GM12892 (cell line): ENCODE results near the gene ARPC4.

Experiments used
- POLR2A ChIP-seq: IDR thresholded peaks from 2 replicates; pipeline ENCODE4 v1.6.1; 2011; ENCODE audit warnings: low read depth, low read length, control low read depth
- POLR2AphosphoS5 ChIP-seq: IDR thresholded peaks from 2 replicates; pipeline ENCODE4 v1.6.1; 2011; ENCODE audit warnings: low read depth, low read length, control low read depth
- TAF1 ChIP-seq: IDR thresholded peaks from 2 replicates; pipeline ENCODE4 v1.6.1; 2011; ENCODE audit warnings: low read depth, mild to moderate bottlenecking, control low read depth, low read length, borderline replicate concordance

- no peak for TF ChIP-seq POLR2AphosphoS5
- peak; percentile 16; the same call in 1 of the 2 replicates for TF ChIP-seq POLR2A
- no peak for TF ChIP-seq TAF1
These were observed 1.8 kb upstream of the ARPC4 start for GRCh38 chr3:9791127-9791526.
